GM12891 (cell line): ENCODE data around the gene SLC27A1.

Source experiments
- POLR2A ChIP-seq: IDR thresholded peaks from 2 replicates; pipeline ENCODE4 v1.6.1; 2011; ENCODE audit warnings: low read depth, low read length, control low read depth
- POLR2AphosphoS5 ChIP-seq: IDR thresholded peaks from 2 replicates; pipeline ENCODE4 v1.6.1; 2011; ENCODE audit warnings: low read depth, low read length, control low read depth
- SPI1 ChIP-seq: IDR thresholded peaks from 2 replicates; pipeline ENCODE4 v1.6.1; 2011; ENCODE audit warnings: low read depth, low read length, control low read depth
- TAF1 ChIP-seq: IDR thresholded peaks from 2 replicates; pipeline ENCODE4 v1.6.1; 2011; ENCODE audit warnings: low read depth, low read length, control low read depth

- TF ChIP-seq TAF1: no peak
- TF ChIP-seq POLR2AphosphoS5: no peak
- no peak for TF ChIP-seq POLR2A
- TF ChIP-seq SPI1: no peak
Observed at GRCh38 chr19:17469481-17470067, 750 bp upstream of the SLC27A1 start.
